Mesothelial cell of epicardium (in vitro differentiated cells): ENCODE results near the gene TMSB4X. TPM values are rescaled to one million over a fixed set of nuclear protein-coding genes. Genes with fewer than 3 reads are reported as not detected.
A peak's percentile ranks its signal among the peaks of the same experiment; 100 is the strongest.

Experiments
- DNase-seq, 2 experiments: peaks; one replicate each; pipeline ENCODE4 v3.0.0; 2021; ENCODE audit warnings: low spot score in 2 of 2; ENCODE audit not compliant: unreplicated experiment in 2 of 2
- H3K27ac Mint-ChIP-seq: 2 replicates; pipeline ENCODE4 v1.8.0; 2021; ENCODE audit warnings: mixed read lengths
- H3K27me3 Mint-ChIP-seq: 2 replicates; pipeline ENCODE4 v1.8.0; 2021; ENCODE audit warnings: low read depth, mixed read lengths
- H3K36me3 Mint-ChIP-seq: 2 replicates; pipeline ENCODE4 v1.8.0; 2021; ENCODE audit warnings: mixed read lengths
- H3K4me1 Mint-ChIP-seq: 2 replicates; pipeline ENCODE4 v1.8.0; 2021; ENCODE audit warnings: mixed read lengths
- H3K4me3 Mint-ChIP-seq: 2 replicates; pipeline ENCODE4 v1.8.0; 2021; ENCODE audit warnings: mild to moderate bottlenecking, moderate library complexity, mixed read lengths
- H3K9me3 Mint-ChIP-seq: 2 replicates; pipeline ENCODE4 v1.8.0; 2021; ENCODE audit warnings: mixed read lengths
- total RNA-seq: library from RNA; stranded (reverse); gene quantifications from 3 replicates; pipeline ENCODE4 v1.2.1, GENCODE V29; 2021
- TF ChIP-seq, protein P1 (sequence below): fragments of 200-600 bp; sonication (generic); IDR thresholded peaks from one replicate; pipeline ENCODE4 v1.5.0; 2021; ENCODE audit warnings: antibody characterized with exemption; ENCODE audit not compliant: unreplicated experiment

Gene TMSB4X
- total RNA-seq, 1 donor from 2014 or later = 2,121 TPM

DNA sequence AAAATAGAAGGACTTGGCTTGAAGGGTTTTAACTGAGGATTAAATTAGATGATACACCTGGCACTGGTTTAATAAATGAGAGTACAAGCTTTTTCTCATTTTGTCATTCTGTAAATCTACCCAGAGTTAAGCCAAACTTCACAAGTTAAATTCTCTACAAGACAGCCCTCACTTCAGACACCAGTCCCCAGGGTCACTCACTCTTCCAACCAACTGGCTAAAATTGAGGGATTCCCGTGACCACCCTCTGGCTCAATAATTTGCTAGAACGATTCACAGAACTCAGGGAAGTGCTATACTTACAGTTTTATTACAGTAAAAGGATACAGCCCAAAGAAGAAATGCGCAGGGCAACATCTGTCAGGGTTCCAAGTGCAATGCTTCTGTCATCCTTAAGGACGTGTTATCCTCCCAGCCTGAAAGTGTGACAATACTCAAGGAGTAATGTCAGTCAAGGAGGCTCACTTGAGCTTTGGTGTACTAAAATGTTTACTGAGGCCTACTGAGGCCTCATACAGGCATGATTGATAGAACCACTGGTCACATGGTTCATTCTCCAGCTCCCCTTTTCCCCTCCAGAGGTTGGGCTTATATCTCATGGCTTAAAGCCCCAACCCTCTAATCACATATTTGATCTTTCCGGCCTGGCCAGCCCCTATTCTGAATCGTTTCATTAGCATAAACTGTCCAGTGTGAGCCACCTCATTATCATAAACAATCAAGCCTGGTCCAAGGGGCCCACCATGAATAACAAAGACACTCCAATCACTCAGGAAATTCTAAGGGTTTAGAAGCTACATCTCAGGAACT is 9.6 kb upstream of the TMSB4X start:
- Mint-ChIP-seq H3K9me3 (peaks cover 31% of the 10 kb centered on the region), H3K4me1 (no peaks in the 10 kb centered on the region), H3K27me3 (no peaks in the 10 kb centered on the region), H3K36me3 (peaks cover 1% of the 10 kb centered on the region), H3K4me3 (no peak overlapping the region), H3K27ac (no peak overlapping the region)
- DNase-seq = no peak
- TF ChIP-seq, protein P1, sequence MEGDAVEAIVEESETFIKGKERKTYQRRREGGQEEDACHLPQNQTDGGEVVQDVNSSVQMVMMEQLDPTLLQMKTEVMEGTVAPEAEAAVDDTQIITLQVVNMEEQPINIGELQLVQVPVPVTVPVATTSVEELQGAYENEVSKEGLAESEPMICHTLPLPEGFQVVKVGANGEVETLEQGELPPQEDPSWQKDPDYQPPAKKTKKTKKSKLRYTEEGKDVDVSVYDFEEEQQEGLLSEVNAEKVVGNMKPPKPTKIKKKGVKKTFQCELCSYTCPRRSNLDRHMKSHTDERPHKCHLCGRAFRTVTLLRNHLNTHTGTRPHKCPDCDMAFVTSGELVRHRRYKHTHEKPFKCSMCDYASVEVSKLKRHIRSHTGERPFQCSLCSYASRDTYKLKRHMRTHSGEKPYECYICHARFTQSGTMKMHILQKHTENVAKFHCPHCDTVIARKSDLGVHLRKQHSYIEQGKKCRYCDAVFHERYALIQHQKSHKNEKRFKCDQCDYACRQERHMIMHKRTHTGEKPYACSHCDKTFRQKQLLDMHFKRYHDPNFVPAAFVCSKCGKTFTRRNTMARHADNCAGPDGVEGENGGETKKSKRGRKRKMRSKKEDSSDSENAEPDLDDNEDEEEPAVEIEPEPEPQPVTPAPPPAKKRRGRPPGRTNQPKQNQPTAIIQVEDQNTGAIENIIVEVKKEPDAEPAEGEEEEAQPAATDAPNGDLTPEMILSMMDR = no peak

DNA sequence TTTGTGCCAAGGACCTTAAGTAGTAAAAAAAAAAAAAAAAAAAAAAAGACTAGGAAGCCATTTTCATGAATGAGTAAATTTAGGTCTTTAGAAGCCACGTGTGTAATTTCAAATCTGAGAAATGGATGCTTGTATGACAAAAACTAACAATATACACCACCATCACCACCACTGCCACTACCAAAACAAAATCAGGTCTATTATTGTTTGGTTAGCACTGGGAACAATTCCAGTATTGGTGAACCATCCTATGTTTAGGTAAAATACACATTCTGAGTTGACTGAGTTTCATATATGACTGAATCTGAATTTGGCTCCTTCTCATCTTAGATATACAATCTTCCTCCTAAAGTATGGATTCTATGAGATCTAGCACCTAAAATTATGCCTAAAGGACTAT is 8.8 kb upstream of the TMSB4X start:
- no peak overlapping the region for H3K27ac Mint-ChIP-seq
- DNase-seq = no peak
- TF ChIP-seq, protein P1 = no peak
- H3K27me3 Mint-ChIP-seq = no peaks in the 10 kb centered on the region
- H3K9me3 Mint-ChIP-seq = peaks cover 25% of the 10 kb centered on the region
- peaks cover 6% of the 10 kb centered on the region for H3K4me1 Mint-ChIP-seq
- H3K4me3 Mint-ChIP-seq = no peak overlapping the region
- peaks cover 1% of the 10 kb centered on the region for H3K36me3 Mint-ChIP-seq

DNA sequence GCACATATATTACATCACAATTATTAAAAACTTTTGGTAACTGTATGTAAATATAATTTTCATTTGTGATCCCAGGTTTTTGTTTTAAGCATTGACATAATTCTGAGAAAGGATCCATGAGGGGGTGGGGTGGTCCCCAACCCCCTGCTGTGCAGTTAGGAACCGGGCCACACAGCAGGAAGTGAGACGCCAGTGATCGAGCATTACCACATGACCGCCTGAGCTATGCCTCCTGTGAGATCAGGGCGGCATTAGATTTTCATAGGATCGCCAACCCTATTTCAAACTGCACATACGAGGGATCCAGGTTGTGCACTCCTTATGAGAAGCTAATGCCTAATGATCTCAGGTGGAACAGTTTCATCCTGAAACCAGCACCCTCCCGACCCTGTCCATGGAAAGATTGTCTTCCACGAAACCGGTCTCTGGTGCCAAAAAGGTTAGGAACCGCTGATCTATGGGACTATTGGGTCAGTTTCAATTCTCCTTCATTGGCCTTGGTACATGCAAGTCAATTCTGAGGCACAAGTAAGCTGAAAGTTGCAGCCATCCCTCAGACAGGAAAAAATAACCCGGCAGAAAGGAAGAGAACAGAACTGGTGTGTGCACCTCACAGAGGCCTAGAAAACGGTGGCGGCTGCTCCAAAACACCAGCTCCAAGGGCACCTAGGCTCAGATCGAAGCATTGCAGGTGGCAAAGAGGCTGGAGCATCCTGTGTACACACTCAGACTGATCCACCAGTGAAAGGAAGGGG is 7.0 kb upstream of the TMSB4X start:
- no peak overlapping the region for H3K27ac Mint-ChIP-seq
- no peak for DNase-seq
- H3K9me3 Mint-ChIP-seq = peaks cover 20% of the 10 kb centered on the region
- H3K27me3 Mint-ChIP-seq = no peaks in the 10 kb centered on the region
- peaks cover 8% of the 10 kb centered on the region for H3K4me1 Mint-ChIP-seq
- H3K4me3 Mint-ChIP-seq = no peak overlapping the region
- TF ChIP-seq, protein P1 = no peak
- H3K36me3 Mint-ChIP-seq = peaks cover 1% of the 10 kb centered on the region

DNA sequence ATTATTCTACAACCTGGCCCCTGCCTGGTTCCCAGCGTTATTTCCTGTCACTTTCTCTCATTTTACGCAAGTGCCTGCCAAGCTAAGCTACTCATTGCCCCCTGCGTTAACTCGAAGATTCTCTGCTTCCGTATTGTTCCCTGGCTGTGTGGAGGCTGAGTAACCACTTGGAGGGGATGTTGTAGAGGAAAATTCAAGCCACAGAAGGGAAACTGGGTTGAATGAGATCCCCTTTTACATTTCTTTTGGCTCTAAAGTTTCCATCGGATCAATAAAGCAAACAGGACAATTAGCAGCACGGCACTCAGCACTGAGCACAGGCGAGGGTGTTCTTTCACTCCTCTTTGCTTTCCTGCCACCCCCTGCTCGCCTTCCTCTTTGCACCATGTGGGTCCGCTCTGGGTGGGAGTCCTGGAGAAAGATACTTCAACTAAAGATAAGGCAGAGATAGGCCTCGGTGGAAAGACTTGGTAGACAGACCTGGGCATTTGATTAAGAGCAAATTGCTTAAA is 4.2 kb upstream of the TMSB4X start:
- no peaks in the 10 kb centered on the region for H3K27me3 Mint-ChIP-seq
- H3K36me3 Mint-ChIP-seq = no peaks in the 10 kb centered on the region
- peaks cover 17% of the 10 kb centered on the region for H3K9me3 Mint-ChIP-seq
- H3K27ac Mint-ChIP-seq = peak overlapping the region; percentile 35
- TF ChIP-seq, protein P1 = no peak
- H3K4me1 Mint-ChIP-seq = peaks cover 19% of the 10 kb centered on the region
- DNase-seq = no peak
- no peak overlapping the region for H3K4me3 Mint-ChIP-seq

DNA sequence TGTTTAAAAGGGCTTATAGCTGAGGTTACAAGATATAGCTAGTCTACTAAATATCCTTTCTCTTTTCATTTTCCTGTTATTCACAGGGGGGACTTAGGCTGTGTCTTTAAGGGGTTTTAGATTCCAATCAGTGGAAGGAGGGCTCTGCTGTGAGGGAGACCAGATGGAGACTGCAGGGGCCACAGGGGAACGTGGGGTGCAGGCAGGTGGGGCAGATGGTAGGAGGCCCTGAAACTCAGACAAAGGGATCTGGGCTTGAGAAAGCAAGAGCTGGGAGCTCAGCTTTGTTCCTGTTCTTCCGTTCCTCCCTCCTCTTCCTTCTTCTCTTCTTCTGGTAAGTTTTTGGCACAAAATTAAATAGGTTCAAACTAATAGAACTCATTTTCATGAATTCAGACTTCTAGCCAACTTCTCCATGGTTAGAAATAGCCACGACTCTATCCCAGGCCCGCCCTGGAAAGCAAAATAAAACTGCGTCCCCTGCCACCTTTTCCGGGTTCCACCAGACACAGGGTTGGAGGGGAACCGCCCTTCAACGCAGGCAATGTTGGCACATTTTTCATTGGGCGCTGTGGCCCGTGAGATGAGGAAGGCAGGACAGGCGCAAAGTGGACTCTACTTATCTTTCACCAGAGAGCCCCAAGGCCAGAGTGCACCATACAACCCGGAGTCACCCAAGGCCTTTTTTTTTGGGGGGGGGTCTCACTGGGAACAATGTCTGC is 3.5 kb upstream of the TMSB4X start:
- Mint-ChIP-seq H3K27me3 (no peaks in the 10 kb centered on the region), H3K9me3 (peaks cover 14% of the 10 kb centered on the region), H3K27ac (peak overlapping the region; percentile 30), H3K4me3 (no peak overlapping the region), H3K36me3 (peaks cover 3% of the 10 kb centered on the region), H3K4me1 (peaks cover 19% of the 10 kb centered on the region)
- TF ChIP-seq, protein P1 = no peak
- no peak for DNase-seq
